Measurements from ENCODE around the gene TMEM151B. TPM values are rescaled to one million over a fixed set of nuclear protein-coding genes. Genes with fewer than 3 reads are reported as not detected.

Gene TMEM151B
- total and polyA plus RNA-seq, 9 of the 15 experiments (the other 6 are each of a cell fraction or from before 2014, with no cell fraction given), result not detected

DNA sequence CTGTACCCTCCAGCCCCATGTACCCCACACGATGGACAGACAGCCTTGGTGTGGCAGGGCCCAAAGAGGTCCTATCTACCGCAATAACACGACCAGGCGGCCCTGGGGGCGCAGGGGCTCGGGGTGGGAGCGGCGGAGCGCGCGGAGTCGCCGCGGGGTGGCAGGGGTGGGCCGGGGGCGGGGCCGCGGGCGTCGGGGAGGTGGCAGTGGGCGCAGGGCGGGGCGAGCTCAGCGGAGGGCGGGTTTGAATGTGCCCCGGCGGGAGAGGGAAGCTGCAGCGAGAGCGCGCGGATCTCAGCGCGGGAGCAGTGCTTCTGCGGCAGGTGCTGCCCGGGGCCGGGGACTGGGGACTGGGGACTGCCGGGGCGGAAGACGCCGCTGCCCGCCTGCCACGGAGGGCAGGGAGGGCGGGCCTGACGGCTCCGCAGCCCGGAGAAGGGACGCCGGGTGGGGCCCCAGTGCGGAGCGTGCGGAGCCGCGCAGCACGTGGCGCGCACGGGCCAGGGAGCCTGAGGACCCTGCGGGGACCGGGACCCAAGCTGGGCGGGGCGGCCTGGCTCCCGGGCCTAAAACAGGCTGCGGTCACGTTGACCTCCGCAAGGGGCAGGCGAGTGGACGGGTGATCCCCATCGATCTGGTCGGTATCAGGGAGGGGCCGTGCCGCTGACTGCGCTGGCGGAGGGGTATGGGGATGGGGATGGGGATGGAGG is 46.8 kb upstream of the TMEM151B start, which contains the start of gene SLC29A1 (continued):
- TF ChIP-seq SAP30 (IDR thresholded peaks at IDR 0.05; ENCODE audit: borderline replicate concordance, insufficient read depth, low read depth, low read length, poor library complexity, severe bottlenecking) (peak; percentile 61), TAF15 (IDR thresholded peaks at IDR 0.05; ENCODE audit: low read depth, low read length) (no peak), PML (IDR thresholded peaks at IDR 0.05; ENCODE audit: low read length) (0 out of 2 replicates have a peak, but pooled peaks have one; percentile 19), DIDO1 (tag; IDR thresholded peaks at IDR 0.05; ENCODE audit: low read depth) (no peak), ZBTB1 (CRISPR knock-in tag; IDR thresholded peaks at IDR 0.05; ENCODE audit: borderline replicate concordance, low read depth) (no peak; the same call in 1 of the 2 replicates), ZC3H4 (CRISPR knock-in tag; IDR thresholded peaks at IDR 0.05; ENCODE audit: borderline replicate concordance) (no peak), MCM7 (IDR thresholded peaks at IDR 0.05) (no peak), RBM34 (IDR thresholded peaks at IDR 0.05; ENCODE audit: borderline replicate concordance, insufficient read depth, low read length) (no peak), KLF1 (tag; IDR thresholded peaks at IDR 0.05) (no peak), TAF9B (IDR thresholded peaks at IDR 0.05; ENCODE audit: partially characterized antibody) (no peak), ZNF764 (CRISPR knock-in tag; IDR thresholded peaks at IDR 0.05; ENCODE audit: low read depth) (no peak), SMAD2 (IDR thresholded peaks at IDR 0.05; ENCODE audit: low read depth, low read length) (no peak), HNRNPH1 (optimal IDR thresholded peaks at IDR 0.05; ENCODE audit: low read depth, low read length) (no peak), ZBTB7A (IDR thresholded peaks at IDR 0.05; ENCODE audit: borderline replicate concordance, control insufficient read depth, low read depth, low read length) (peak; percentile 79)
- TF ChIP-seq, protein P1, sequence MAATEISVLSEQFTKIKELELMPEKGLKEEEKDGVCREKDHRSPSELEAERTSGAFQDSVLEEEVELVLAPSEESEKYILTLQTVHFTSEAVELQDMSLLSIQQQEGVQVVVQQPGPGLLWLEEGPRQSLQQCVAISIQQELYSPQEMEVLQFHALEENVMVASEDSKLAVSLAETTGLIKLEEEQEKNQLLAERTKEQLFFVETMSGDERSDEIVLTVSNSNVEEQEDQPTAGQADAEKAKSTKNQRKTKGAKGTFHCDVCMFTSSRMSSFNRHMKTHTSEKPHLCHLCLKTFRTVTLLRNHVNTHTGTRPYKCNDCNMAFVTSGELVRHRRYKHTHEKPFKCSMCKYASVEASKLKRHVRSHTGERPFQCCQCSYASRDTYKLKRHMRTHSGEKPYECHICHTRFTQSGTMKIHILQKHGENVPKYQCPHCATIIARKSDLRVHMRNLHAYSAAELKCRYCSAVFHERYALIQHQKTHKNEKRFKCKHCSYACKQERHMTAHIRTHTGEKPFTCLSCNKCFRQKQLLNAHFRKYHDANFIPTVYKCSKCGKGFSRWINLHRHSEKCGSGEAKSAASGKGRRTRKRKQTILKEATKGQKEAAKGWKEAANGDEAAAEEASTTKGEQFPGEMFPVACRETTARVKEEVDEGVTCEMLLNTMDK (IDR thresholded peaks at IDR 0.05; ENCODE audit: borderline replicate concordance, insufficient read depth, low read depth, low read length, poor library complexity, severe bottlenecking), result peak; percentile 12
- TF ChIP-seq, protein P2, sequence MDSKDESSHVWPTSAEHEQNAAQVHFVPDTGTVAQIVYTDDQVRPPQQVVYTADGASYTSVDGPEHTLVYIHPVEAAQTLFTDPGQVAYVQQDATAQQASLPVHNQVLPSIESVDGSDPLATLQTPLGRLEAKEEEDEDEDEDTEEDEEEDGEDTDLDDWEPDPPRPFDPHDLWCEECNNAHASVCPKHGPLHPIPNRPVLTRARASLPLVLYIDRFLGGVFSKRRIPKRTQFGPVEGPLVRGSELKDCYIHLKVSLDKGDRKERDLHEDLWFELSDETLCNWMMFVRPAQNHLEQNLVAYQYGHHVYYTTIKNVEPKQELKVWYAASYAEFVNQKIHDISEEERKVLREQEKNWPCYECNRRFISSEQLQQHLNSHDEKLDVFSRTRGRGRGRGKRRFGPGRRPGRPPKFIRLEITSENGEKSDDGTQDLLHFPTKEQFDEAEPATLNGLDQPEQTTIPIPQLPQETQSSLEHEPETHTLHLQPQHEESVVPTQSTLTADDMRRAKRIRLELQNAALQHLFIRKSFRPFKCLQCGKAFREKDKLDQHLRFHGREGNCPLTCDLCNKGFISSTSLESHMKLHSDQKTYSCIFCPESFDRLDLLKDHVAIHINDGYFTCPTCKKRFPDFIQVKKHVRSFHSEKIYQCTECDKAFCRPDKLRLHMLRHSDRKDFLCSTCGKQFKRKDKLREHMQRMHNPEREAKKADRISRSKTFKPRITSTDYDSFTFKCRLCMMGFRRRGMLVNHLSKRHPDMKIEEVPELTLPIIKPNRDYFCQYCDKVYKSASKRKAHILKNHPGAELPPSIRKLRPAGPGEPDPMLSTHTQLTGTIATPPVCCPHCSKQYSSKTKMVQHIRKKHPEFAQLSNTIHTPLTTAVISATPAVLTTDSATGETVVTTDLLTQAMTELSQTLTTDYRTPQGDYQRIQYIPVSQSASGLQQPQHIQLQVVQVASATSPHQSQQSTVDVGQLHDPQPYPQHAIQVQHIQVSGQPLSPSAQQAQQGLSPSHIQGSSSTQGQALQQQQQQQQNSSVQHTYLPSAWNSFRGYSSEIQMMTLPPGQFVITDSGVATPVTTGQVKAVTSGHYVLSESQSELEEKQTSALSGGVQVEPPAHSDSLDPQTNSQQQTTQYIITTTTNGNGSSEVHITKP (IDR thresholded peaks at IDR 0.05; ENCODE audit: partially characterized antibody), result no peak
- TF ChIP-seq, protein P3, sequence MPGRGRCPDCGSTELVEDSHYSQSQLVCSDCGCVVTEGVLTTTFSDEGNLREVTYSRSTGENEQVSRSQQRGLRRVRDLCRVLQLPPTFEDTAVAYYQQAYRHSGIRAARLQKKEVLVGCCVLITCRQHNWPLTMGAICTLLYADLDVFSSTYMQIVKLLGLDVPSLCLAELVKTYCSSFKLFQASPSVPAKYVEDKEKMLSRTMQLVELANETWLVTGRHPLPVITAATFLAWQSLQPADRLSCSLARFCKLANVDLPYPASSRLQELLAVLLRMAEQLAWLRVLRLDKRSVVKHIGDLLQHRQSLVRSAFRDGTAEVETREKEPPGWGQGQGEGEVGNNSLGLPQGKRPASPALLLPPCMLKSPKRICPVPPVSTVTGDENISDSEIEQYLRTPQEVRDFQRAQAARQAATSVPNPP (IDR thresholded peaks at IDR 0.05; ENCODE audit: borderline replicate concordance, insufficient read depth, insufficient read length), result no peak

Measured in K562 (cell line).